NCI-H2081 (cell line): ENCODE data around the gene CTDSP1.

Experiments used
- DNase-seq, 2 experiments: peaks; one replicate each; lab custom pipeline; 2025; lab: John Stamatoyannopoulos, UW

Gene CTDSP1

DNA sequence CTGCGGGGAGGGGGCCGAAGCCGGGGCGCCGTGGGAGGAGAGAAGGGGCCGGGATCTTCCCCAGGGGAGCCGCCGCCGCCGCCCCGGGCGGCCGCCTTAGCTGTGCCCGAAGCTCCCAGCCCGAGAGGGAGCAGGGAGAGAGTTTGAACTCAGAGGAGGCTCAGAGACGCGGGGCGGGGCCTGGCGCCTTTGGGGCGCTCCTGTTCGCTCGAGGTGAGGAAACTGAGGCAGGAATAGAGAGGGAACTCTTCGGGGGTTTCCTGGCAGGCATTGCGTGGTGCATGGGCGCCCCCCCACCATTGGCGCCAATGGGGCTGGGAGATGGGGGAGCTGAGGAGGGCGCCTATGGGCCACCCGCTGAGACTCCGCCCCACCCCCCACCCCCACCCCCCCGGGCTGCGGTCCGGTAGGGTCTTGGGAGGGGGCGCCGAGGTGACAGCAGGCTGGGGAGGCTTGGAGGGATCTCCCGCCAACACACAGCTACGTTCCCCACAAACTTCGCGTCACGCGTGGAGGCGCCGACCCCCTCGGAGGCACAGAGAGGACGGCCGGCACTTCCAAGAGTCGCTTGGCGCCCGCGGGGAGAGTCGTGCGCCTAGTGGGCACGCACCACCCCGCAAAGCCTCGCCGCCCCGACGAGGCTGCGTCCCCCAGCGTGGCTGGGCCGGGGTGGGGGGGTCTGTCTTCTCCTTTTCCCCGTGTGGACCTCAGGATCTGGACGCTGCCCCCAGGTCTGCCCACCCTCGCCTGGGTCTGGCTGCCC is 680 bp downstream of the CTDSP1 start:
- DNase-seq: no peak

DNA sequence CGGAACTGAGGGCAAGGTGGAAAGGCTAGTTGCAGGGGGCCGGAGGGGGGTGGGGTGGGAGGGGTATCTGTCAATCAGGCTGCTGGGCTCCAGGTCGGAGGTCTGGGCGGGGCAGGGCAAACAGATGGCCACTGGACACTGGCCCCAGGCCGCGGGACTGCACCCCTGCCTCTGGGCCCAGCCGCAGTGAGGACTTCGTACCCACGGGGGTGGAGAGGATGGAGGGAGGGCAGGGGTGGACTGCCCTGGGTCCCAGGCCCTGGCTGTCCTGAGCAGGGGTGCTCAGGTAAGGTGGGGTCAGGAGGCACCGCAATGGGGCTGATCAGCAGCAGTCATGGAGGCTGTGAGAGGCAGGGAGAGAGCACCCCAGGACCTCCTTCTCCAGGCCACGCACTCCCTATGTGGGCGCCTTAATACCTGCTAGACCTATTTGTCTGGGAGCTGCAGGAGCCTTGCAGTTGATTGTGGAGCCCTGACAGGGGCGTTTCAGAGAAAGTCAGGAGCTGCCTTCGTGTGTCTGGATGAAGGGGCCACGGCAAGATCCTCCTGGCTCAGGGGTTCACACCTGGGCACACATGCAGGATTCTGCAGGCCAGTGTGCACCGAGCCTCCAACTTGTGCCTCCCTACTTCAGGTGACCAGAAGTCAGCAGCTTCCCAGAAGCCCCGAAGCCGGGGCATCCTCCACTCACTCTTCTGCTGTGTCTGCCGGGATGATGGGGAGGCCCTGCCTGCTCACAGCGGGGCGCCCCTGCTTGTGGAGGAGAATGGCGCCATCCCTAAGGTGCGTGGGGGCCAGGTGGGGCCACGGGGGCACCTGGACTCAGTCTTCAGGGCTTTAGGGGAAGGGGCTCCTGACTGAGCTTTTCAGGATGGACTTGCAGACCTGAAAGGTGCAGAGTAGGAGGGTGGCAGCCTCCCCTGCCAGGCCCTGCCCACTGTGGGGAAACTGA is 1.5 kb downstream of the CTDSP1 start:
- DNase-seq: no peak

DNA sequence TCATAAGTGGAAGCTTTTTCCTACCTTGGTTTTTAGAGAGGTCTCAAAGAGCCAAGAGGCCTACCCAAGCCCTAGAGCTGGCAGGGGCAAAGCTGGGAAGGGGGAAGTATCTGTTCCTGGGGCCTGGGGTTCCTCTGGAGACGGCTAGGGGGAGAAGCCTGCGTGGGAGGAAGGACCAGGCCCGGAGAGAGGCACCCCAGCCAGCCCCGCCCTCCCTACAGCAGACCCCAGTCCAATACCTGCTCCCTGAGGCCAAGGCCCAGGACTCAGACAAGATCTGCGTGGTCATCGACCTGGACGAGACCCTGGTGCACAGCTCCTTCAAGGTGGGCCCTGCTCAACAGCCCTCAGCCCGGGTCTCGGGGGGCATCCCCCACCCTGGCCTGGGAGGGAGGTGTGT is 2.2 kb downstream of the CTDSP1 start:
- no peak for DNase-seq

DNA sequence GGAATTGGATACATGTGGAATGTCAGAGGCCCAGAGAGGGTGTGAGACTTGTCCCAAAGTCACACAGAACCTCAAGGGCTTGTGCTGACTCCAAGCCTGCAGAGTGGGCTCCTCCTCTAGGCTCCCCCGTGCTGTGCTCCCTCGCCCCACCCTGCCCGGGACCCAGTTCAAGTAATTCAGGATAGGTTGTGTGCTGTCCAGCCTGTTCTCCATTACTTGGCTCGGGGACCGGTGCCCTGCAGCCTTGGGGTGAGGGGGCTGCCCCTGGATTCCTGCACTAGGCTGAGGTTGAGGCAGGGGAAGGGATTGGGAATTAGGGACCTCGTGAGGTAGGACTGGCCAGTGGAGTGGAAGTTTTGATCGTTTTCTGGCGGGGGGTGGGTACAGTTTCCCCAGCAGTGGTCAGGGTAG is 2.8 kb downstream of the CTDSP1 start:
- DNase-seq: no peak

DNA sequence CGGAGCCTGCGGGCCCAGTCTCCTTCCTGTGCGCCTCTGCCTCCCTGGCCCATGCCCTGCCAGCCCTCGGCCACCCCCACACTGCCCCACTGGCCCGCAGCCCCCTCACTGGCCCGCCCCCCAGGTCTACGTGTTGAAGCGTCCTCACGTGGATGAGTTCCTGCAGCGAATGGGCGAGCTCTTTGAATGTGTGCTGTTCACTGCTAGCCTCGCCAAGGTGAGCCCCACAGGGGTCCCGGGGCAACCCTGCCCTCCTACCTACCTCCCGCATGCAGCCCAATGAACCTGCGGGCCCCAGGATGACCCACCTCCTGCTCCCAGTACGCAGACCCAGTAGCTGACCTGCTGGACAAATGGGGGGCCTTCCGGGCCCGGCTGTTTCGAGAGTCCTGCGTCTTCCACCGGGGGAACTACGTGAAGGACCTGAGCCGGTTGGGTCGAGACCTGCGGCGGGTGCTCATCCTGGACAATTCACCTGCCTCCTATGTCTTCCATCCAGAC is 3.3 kb downstream of the CTDSP1 start:
- DNase-seq: no peak

DNA sequence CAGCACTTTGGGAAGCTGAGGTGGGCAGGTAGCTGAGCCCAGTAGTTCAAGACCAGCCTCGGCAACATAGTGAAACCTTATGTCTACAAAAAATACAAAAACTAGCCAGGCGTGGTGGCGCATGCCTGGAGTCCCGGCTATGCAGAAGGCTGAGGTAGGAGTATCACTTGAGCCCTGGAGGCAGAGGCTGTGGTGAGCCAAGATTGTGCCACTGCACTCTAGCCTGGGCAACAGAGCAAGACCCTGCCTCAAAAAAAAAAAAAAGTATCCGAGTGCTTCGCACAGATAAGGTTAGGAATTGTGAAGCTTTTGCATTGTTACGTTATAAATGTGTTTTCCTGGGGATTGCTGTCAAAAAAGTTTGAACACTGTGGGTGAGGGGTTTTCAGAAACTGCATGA is 4.1 kb downstream of the CTDSP1 start:
- no peak for DNase-seq

DNA sequence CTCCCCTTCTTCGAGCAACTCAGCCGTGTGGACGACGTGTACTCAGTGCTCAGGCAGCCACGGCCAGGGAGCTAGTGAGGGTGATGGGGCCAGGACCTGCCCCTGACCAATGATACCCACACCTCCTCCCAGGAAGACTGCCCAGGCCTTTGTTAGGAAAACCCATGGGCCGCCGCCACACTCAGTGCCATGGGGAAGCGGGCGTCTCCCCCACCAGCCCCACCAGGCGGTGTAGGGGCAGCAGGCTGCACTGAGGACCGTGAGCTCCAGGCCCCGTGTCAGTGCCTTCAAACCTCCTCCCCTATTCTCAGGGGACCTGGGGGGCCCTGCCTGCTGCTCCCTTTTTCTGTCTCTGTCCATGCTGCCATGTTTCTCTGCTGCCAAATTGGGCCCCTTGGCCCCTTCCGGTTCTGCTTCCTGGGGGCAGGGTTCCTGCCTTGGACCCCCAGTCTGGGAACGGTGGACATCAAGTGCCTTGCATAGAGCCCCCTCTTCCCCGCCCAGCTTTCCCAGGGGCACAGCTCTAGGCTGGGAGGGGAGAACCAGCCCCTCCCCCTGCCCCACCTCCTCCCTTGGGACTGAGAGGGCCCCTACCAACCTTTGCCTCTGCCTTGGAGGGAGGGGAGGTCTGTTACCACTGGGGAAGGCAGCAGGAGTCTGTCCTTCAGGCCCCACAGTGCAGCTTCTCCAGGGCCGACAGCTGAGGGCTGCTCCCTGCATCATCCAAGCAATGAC is 4.8 kb downstream of the CTDSP1 start:
- no peak for DNase-seq

DNA sequence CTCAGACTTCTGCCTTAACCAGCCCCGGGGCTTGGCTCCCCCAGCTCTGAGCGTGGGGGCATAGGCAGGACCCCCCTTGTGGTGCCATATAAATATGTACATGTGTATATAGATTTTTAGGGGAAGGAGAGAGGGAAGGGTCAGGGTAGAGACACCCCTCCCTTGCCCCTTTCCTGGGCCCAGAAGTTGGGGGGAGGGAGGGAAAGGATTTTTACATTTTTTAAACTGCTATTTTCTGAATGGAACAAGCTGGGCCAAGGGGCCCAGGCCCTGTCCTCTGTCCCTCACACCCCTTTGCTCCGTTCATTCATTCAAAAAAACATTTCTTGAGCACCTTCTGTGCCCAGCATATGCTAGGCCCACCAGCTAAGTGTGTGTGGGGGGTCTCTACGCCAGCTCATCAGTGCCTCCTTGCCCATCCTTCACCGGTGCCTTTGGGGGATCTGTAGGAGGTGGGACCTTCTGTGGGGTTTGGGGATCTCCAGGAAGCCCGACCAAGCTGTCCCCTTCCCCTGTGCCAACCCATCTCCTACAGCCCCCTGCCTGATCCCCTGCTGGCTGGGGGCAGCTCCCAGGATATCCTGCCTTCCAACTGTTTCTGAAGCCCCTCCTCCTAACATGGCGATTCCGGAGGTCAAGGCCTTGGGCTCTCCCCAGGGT is 5.5 kb downstream of the CTDSP1 start:
- DNase-seq: no peak

DNA sequence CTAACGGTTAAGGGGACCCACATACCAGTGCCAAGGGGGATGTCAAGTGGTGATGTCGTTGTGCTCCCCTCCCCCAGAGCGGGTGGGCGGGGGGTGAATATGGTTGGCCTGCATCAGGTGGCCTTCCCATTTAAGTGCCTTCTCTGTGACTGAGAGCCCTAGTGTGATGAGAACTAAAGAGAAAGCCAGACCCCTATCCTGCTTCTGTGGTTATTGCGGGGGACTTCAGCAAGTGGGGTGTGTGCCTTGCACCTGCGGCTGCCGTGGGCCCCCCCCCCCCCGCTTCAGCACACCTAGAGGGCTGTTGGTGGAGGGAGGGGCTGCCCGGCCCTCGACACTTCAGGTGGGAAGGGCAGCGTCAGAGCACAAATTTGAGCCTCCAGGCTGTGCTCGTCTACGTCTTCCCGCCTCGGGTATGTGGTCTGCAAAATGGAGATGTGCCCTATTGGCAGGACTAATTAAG is 6.1 kb downstream of the CTDSP1 start:
- DNase-seq: no peak

DNA sequence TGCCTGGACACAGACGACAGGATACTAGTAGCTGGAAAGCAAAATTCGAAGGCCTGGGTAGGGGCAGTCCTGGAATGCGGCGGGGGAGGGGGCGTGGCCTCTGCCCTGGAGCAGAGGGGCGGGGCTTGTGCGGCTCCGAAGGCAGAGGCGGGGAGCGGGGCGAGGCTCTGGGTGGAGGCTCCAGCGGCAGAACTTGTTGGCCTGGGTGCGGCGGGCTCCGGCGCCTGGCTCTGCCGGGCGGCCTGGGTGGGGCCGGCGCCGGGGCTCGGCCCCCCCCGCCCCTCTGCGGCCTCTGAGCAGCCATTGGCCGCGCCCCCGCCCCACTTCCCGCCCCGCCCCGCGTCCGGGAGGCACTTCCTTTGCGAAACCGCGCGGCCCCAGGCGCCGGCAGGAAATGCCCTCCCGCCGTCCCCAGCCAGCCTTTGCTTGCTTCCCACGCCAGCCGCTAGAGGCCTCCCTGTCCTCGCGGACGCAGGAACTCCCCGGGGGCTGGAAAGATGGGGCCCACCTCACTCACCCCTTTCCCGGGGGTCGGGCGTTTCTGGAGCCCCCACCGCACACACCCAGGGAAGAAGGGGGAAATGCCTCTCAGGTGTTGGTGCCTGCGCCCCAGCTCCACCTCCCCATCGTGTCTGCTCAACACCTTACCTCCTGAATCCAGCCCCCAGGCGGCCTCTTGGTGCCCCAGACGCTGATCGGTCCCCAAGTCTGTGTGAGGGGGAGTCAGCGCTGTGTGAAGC is 6.7 kb downstream of the CTDSP1 start:
- DNase-seq: peak; percentile 92 to 93

DNA sequence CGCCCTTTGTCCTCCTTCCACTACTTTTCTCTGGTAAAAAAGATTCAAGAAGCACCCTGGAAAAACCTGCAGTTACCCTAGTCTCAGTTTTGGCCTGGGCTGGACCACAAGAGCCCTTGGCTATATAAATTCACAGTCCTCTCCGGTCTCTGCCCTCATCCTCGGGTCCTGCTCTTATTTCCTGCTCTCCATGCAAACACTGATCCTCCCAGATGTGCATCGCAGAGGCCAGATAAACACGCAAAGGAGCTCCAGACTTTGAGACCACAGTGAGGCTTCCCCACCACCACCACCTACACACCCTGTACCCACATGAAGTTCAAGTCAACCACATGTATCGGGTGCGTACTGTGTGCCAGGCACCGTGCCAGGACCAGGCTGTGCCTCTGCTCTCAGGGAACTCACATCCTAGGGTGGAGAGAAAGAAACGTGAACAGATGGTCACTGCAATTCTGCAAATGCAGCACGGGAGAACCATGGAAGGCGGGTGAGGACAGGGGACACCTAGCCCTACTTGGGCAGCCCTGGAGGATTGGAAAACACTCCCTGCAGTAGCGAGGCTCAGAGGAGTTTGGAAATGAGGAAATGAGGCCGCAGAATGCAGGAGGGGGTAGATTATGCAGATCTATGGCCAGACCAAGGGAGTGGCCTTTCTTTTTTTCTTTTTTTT is 7.4 kb downstream of the CTDSP1 start:
- DNase-seq: peak in 1 of 2 experiments; percentile 32

DNA sequence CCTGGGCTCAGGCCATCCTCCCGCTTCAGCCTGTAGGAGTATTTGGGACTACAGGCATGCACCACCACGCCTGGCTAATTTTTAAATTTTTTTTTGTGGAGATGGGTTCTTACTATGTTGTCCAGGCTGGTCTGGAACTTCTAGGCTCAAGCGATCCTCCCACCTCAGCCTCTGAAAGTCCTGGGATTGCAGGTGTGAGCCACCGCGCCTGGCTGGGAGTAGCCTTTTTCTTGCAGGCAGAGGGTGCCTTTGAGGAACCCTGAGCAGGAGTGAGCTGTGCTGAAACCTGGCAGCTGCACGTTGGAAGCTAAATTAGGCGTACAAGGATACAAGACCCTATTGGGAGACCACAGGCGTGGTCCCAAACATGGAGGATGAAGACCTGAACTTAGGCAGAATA is 8.0 kb downstream of the CTDSP1 start:
- DNase-seq: no peak

DNA sequence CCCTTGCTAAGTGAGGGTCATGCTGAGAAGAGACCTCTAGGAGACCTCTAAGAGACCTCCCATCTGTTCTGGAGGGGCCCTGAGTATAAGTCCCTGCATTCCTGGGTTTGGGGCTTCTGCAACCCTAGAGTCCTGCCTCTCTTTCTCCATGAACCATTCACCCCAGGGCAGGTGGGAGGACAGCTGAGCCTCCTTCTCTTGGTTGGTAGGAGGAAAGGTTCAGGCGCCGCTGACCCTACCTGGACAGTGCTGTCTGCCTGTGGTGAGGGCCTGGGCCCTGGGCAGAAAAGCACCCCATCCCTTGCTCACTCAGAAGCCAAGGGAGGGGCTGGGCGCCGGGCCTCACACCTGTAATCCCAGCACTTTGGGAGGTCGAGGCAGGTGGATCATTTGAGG is 18.7 kb downstream of the CTDSP1 start:
- no peak for DNase-seq

DNA sequence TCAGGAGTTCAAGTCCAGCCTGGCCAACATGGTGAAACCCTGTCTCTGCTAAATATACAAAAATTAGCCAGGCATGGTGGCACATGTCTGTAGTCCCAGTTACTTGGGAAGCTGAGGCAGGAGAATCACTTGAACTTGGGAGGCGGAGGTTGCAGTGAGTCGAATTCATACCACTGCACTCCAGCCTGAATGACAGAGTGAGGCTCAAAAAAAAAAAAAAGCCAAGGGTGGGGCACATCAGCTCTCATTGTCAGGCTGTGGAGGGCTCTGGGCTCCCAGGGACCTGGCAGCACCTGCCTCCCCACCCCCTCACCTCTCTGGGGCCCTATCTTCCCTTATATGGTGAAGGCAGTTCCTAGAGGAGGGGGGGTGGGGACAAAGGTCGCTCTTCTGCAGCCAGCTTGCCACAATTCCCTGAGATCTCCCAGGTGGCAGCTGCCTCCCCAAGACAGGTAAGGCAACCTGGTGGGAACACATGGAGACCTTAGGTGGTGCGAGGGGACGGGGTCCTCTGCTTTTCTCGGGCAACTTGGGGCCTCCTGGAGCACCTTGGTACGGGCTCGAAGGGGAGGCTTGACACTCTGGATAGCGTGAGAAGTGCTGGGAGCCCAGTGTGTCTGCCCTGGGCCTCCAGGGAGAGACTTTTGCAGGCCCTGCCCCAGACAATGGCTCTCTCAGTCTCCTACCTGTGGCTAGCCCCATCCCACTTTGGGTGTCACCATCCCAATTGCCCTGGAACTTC is 19.2 kb downstream of the CTDSP1 start, which contains the start of gene VIL1:
Gene VIL1, plus strand, starts transcription at position 407 of the 742 bp plus-strand sequence. CDS start 4,656 bp downstream, outside the sequence.
- DNase-seq: no peak

DNA sequence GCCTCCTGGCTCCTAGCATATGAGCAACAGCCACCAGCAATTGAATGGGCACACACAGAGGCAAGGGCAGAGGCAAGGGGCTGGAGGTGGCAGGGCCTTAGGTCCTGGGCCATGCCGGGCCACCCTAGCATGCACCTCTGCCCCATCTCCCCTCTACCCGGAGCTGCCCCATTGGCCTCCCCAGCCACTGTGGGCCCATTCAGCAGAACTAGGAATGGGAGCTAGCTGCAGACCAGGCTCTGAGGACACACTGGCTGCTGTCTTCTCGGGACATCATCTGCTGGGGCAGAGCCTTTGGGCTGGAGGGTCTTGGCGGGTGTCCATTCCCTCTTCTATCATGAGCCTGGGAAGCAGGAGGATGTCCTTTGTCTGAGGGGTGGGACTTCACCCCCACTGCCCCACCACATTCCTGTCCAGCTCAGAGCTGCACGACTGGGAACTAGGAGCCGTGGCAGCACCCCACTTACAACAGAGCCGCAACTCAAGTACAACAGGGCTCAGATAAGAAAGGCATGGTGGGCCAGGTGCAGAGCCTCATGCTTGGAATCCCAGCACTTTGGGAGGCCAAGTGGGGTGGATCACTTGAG is 20.1 kb downstream of the CTDSP1 start:
- DNase-seq: no peak

DNA sequence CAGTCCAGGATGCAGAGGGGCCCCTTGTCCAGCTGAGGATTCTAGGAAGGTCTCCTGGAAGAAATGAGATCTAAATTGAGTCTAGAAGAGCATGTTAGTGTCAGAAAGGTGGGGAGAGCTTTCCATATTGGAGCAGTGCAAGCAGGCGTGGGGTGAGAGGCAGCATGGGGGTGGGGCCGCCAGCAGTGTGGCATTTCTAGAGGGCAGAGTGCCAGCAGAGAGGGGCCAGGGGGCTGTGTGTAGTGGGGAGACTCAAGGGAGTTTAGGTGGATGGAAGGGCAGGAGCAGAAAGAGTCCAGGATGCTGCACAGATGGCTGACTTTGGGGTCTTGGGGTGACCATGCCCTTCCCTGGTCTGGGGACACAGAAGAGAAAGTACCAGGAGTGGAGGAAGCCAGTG is 21.4 kb downstream of the CTDSP1 start:
- no peak for DNase-seq

DNA sequence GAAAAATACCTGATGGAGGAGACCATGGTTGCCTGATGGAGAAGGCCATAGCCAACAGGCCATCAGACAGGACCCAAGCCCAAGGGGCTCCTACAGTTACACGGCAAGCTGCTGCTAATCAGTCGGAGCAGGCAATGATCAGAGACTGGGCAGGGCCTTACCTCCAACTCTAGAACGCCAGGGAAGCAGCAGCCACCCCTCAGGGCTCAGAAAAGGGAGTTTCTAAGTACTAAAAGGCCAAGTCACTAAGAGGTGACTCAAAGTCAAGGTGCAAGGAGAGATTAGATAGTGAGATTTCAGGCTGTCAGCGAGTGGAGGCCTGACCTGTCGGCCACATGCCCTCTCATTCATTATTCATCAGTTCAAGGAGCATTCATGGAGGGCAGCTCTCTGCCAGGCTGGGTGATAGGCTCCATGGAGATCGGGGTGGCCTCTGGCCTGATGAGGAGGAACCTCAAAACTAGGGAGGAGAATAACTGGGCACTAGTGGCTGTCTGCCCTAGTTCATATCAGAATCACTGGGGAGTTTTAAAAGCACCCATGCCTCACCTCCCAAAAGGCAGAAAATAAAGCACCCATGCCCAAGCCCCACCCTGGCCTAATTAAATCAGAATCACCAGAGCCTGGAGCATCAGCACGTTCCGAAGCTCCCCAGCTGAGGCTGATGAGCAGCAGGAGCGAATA is 22.9 kb downstream of the CTDSP1 start:
- no peak for DNase-seq

DNA sequence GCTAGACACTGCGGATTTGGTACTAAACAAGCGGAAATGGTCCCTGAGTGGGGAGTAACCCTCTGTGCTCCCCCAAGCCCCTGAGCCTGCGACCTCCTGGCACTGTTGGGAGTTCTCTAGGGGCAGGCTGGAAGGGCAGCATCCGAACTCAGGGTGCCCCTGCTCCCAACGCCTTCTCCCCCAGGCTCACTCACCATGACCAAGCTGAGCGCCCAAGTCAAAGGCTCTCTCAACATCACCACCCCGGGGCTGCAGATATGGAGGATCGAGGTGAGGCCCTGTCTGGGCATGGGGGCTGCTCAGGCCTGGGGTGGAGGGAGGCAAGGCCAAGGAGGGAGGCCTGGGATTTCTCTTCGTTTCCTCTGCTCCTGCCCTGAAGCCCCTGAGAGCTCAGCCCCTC is 23.9 kb downstream of the CTDSP1 start:
- no peak for DNase-seq
